Heart left ventricle (tissue), 13 donors: ENCODE data around the gene ADAMTS4.

Experiments
- POLR2A ChIP-seq, 2 donors: fragments of 450-650 bp; IDR thresholded peaks; one replicate each; pipeline ENCODE4 v1.6.1; 2017; ENCODE audit warnings: antibody characterized with exemption in 2 of 2, mild to moderate bottlenecking in 2 of 2, moderate library complexity in 2 of 2
- TF ChIP-seq, protein P1 (sequence below), 12 donors: fragments of 200-600 bp; sonication (generic) in 4 of 12; IDR thresholded peaks; one replicate each; pipeline versions ENCODE4 v1.5.0 to v1.8.0; 2018 to 2022; ENCODE audit warnings: antibody characterized with exemption in 12 of 12, mild to moderate bottlenecking in 5 of 12
- donor health status: ischemic (EF 13 %, LVEDD 7.1; RV severe dilation, severe dysfunction).
- donor health status: DM: no; HTN: yes; CAD: no.
- donor health status: DM: no; HTN: no; CAD: no.
- donor health status: ischemic (EF 25% LVEDD 6.9; RV normal size, moderate dysfunction).
- donor health status: ischemic (EF 25% LVEDD 5.7; RV mildly dilated, moderate dysfunction).
- donor health status: ischemic (EF 35%, LVEDD 5.7; RV mildly dilated, moderate dysfunction).
- donor health status: nonischemic (EF 11% LVEDD 7.7; RV severe dilation, severe dysfunction).
- donor health status: DM: yes; HTN: yes; CAD: no.
- donor health status: PGD.
- donor health status: ischemic (EF 29% LVEDD 5.4; RV normal size, mild dysfunction).
- donor health status: nonischemic (EF 23%, LVEDD 6.1; RV moderate dilation, normal function).

DNA sequence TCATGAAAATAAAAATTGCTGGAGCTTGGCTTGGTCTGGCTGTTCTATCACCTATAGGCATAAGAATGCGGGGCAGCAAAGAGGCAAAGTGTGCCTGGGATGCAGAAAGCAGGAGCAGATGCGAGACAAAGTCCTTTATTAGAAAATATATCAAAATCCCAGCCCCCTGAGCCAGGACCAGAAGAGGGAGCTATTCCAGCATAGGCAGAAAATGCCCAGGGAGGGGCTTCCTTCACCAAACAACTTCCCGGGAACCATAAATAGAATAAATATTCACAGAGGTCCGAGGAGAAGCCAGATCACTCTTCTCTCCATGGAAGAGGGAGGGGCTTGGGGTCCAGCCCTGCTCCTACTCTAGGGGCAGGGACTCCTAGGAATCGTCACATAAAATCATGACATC, 27.7 kb downstream of the ADAMTS4 start:
- TF ChIP-seq POLR2A (IDR thresholded peaks at IDR 0.05): no peak
- TF ChIP-seq, protein P1, sequence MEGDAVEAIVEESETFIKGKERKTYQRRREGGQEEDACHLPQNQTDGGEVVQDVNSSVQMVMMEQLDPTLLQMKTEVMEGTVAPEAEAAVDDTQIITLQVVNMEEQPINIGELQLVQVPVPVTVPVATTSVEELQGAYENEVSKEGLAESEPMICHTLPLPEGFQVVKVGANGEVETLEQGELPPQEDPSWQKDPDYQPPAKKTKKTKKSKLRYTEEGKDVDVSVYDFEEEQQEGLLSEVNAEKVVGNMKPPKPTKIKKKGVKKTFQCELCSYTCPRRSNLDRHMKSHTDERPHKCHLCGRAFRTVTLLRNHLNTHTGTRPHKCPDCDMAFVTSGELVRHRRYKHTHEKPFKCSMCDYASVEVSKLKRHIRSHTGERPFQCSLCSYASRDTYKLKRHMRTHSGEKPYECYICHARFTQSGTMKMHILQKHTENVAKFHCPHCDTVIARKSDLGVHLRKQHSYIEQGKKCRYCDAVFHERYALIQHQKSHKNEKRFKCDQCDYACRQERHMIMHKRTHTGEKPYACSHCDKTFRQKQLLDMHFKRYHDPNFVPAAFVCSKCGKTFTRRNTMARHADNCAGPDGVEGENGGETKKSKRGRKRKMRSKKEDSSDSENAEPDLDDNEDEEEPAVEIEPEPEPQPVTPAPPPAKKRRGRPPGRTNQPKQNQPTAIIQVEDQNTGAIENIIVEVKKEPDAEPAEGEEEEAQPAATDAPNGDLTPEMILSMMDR (IDR thresholded peaks at IDR 0.05): peak in 3 of 12 donors; percentile 13 to 23 (median 19)
